ENCODE data around the gene FAM209B. TPM values are rescaled to one million over a fixed set of nuclear protein-coding genes. Genes with fewer than 3 reads are reported as not detected.
A peak's percentile ranks its signal among the peaks of the same experiment; 100 is the strongest.
"Not testable (repeated sequence)": the region's sequence is repeated elsewhere in the genome, so short reads cannot be mapped to it uniquely, and the experiment has no call there.

The FAM209B gene, protein sequence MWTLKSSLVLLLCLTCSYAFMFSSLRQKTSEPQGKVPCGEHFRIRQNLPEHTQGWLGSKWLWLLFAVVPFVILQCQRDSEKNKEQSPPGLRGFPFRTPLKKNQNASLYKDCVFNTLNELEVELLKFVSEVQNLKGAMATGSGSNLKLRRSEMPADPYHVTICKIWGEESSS
- not detected for total RNA-seq
- long read RNA-seq, result 0 reads

DNA sequence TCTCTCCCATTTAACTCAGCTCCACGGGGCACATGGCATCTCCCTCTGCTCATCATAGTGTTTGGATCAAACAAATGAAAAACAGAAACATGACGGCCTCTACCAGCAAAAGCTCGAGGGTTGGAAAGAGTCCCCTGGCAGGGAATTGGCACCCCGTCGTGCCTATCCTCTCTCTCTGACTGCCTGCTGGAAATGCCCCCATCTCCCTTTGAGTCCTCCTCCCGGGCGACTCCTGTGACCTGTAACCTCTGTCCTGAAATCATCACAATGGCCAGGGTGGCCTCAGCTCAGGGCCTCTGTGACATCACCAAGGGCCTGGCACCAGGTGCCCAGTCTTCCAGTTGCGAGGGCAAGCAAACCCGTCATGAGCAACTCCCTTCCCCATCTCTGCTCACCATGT, at the start of gene FAM209B:
Gene FAM209B, plus strand, starts transcription at position 301 of the 400 bp plus-strand sequence. Its CDS starts 96 bp downstream, at position 397.
- intact Hi-C loops (cut with DNase I); DNase-seq (ENCODE audit: low spot score): not testable (repeated sequence)

GRCh38 chr20:56483970-56484369, 49.1 kb upstream of the FAM209B start:
- DNase-seq (ENCODE audit: low spot score), result no peak
- intact Hi-C loops (cut with DNase I), result no loop called here

GRCh38 chr20:56487216-56487615, 45.8 kb upstream of the FAM209B start:
- intact Hi-C loops (cut with DNase I), result no loop called here
- peak; percentile 90 for DNase-seq (ENCODE audit: low spot score)

DNA sequence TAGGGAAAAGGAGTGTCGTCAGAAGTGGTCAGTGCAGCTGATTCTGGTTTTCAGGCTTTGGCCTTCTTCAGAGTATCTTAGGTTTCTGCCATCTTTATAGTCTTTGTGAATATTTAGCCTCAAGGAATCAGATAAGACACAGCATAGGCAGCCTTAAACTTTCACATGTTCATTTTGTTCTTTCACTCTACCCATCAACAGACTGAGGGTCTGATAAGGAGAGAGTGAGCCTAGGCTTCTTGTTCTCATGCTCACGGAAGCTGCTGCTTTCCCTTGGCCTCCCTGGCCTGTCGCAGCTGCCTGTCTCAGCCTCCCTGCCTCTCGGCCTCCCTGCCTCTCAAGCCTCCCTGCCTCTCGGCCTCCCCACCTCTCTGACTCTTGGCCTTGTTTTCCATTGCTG, 44.5 kb upstream of the FAM209B start:
- intact Hi-C loops (cut with DNase I), result no loop called here
- DNase-seq (ENCODE audit: low spot score), result no peak

- intact Hi-C loops (cut with DNase I), result no loop called here
- DNase-seq (ENCODE audit: low spot score), result no peak
Observed at GRCh38 chr20:56501116-56501515, 31.9 kb upstream of the FAM209B start.

DNA sequence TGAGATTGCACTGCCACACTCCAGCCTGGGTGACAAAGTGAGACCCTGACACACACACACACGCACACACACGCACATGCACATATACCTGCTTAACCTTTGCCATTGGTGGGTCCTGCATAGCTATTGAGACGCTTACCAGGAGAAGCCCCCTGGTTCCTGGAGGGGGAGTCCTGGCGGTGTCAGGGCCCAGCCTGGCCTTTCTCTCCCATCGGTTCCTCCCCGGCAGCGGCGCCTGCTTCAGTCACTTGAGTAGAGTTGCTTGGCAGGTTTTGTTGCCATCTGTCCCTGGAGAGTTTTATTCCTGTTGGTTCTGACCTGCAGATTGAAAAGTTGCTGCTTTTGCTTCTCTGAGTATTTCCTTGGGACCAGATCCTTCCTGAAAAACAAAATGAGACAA, 29.1 kb upstream of the FAM209B start:
- no peak for DNase-seq (ENCODE audit: low spot score)
- intact Hi-C loops (cut with DNase I), result no loop called here

DNA sequence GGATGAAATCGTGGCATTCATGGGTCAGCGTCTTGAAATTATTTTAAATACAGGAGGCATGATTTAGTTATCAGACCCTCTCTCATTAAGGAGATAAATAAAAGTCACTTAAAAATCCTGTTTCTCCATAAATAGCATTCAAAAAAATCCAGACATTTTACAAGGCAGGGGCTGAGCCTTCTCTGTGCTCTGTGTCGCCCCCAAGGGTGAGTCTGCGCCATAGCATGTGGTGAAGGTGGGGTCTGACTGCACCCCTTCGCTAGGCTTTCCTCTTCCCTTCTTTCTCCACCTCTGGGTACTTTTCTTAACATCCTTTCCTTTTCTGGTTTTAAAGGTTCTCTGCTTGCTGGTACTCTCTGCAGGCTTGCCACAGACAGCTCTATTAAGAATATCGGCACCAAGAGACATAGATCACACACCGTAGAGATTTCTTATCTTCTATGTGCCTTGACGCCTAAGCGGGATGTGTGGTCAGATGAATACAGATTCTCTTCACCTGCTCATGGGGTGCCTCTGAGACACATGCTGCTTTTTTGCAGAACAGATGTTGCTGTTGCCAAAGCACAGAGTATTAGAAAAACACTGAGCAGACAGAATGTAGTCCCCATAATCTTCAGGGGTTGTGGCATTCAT, 28.6 kb upstream of the FAM209B start:
- intact Hi-C loops (cut with DNase I), result no loop called here
- no peak for DNase-seq (ENCODE audit: low spot score)

DNA sequence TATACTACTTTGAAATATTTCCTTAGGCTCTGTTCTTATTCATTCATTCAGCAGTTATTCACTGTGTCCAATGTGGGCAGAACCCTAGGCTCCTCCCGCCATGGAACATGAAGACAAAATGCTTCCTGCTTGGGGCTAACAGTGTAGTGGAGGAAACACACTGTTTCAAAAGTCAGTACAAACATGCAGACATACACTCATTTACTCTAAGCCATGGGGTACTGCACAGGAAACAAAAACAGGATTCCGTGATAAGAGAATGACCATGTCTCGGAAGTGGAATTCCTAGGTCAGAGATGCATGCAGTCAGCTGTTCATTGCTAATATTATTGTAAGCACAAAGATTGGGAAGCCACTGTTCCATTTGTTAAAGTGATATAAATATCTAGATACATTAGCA, 26.9 kb upstream of the FAM209B start:
- intact Hi-C loops (cut with DNase I), result no loop called here
- DNase-seq (ENCODE audit: low spot score), result no peak

DNA sequence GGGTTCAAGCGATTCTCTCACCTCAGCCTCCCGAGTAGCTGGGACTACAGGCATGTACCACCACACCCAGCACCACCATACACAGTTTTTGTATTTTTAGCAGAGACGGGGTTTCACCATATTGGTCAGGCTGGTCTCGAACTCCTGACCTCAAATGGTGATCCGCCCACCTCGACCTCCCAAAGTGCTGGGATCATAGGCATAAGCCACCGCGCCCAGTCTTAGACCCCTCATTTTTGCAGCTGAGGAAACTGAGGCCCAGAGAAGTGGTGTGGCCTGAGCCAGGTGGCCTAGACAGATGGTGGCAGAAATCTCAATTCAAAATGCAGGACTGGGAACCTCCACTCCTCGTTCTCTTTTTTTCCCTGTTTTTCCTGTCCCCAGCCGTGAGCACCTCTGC, 21.1 kb upstream of the FAM209B start:
- no peak for DNase-seq (ENCODE audit: low spot score)
- intact Hi-C loops (cut with DNase I), result no loop called here

DNA sequence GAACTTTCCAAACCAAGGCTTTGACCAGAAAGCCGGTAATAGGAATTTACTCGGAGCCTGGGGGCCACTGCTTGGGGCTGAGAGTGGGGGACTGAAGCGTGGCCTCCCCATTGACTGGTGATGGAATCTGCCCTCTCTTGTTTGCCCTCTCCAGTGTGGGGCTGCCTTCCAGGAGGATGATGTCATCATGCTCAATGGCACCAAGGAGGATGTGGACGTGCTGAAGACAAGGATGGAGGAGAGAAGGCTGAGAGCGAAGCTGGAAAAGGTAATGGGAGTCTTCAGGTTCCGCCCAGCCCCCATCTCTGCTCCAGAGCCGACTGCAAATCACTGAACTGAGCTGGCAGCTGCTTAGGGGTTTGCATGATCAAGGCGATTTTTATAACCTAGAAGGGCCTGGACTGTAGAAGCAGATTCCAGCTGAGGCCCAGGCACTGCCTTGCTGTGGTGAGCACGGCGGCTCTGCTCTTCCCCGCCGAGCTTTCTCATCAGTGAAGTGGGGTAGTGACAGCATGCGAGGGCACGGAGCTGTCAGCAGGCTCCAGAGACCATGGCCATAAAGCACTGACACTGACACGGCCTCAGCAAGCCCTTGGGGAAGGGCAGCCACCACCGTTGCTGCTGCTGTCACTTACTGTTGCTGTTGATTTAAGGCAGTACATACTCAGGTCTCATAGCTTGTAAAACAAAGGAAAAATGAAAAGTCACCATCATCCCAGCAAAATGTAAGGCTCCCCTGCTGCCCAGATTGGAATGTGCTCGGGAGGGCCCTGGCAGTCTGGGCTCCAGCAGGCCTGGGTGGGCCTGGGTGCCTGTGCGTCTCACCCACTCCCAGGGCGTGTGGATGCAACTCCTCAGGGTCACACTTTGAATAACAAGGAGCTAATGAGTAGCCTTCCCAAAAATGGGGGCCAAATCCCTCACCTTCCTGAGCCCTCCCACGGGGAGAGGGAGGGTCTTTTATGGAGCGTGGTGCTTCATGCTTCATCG, 19.6 kb upstream of the FAM209B start:
- no peak for DNase-seq (ENCODE audit: low spot score)
- intact Hi-C loops (cut with DNase I), result no loop called here

DNA sequence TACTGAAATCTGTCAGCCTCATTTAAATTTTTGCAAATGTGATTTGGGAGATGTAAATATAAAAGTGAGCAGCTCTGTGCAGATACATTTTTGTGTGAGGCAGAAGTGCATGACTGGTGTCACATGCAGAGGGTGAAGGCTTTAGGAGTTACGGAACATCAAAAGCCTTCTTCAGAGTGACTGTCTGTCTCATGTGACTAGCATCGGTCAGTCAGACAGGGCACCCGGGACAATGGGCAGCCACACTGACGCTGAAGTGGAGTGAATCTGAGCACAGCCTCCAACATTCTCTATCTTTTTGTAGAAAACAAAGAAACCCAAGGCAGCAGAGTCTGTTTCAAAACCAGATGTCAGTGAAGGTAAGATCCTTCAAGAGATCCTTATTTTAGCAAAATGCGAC, 16.4 kb upstream of the FAM209B start:
- intact Hi-C loops (cut with DNase I), result no loop called here
- no peak for DNase-seq (ENCODE audit: low spot score)

GRCh38 chr20:56517211-56517610, 15.8 kb upstream of the FAM209B start:
- intact Hi-C loops (cut with DNase I), result no loop called here
- DNase-seq (ENCODE audit: low spot score), result no peak

- no peak for DNase-seq (ENCODE audit: low spot score)
- intact Hi-C loops (cut with DNase I), result no loop called here
Observed at GRCh38 chr20:56517641-56518040, 15.4 kb upstream of the FAM209B start.

DNA sequence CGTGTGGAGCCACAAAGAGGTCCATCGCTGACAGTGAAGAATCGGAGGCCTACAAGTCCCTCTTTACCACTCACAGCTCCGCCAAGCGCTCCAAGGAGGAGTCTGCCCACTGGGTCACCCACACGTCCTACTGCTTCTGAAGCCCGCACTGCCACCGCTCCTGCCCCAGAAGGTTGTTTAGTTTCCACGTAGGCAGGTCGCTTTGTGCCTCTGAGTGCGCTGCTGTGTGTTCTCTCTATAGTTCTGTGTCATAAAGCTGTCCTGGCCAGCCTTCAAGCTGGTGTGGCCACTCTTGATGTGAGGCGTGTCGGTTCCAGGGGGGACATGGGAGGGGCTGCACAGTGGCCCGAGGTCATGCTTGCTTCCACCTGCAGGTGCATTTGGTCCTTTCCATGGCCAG, 14.9 kb upstream of the FAM209B start:
- DNase-seq (ENCODE audit: low spot score), result no peak

DNA sequence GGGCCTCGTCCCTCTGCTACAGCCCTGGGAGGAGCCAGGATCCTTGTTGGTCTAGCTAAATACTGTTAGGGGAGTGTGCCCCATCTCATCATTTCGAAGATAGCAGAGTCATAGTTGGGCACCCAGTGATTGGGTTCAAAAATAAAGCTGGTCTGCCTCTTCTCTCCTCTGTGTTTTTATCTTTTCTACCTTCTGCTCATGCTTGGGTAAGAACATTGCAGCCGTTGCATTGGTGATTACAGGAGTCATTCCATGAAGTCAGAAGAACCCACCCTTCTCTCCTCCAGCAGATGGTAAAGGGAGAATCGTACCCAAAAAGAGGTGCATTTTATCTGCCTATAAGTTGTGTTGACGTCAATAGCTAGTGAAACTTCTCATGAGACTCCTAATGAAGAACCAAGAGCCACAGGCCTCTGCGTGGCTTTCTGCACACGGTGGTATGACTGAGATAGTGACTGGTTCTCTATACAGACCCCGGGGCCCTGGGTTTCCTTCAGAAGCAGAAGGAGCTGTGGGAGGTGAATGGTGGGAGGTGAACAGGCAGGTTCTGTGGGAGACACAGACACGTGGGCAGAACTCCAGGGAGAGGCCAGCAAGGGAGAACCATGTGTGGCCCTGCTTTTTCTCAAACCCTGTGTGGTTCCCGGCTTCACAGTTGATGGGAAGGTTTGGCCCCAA, 14.2 kb upstream of the FAM209B start:
- intact Hi-C loops (cut with DNase I), result no loop called here
- no peak for DNase-seq (ENCODE audit: low spot score)

More for the DNA sequence above, 14.9 kb upstream of the FAM209B start:
- intact Hi-C loops (cut with DNase I), result no loop called here

DNA sequence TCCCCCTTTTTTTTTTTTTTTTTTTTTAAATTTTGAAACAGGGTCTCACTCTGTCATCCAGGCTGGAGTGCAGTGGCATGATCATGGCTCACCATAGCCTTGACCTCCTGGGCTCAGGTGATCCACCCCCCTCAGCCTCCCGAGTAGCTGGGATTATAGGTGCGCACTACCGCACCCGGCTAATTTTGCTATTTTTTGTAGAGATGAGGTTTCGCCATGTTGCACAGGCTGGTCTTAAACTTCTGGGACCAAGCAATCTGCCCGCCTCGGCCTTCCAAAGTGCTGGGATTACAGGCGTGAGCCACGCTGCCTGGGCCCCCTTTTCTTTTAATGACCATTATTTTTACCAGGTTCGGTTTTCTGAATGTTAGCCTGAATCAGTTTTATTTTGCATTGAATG, 13.5 kb upstream of the FAM209B start:
- intact Hi-C loops (cut with DNase I), result no loop called here
- no peak for DNase-seq (ENCODE audit: low spot score)

- intact Hi-C loops (cut with DNase I), result no loop called here
- DNase-seq (ENCODE audit: low spot score), result no peak
Observed at GRCh38 chr20:56520180-56520579, 12.9 kb upstream of the FAM209B start.

- intact Hi-C loops (cut with DNase I); DNase-seq (ENCODE audit: low spot score): not testable (repeated sequence)
Observed at GRCh38 chr20:56520746-56521354, 12.2 kb upstream of the FAM209B start.

GRCh38 chr20:56522311-56522710, 10.7 kb upstream of the FAM209B start:
- intact Hi-C loops (cut with DNase I), result no loop called here
- DNase-seq (ENCODE audit: low spot score), result no peak

GRCh38 chr20:56524444-56524843, 8.6 kb upstream of the FAM209B start, which contains the start of gene FAM209A:
Gene FAM209A, plus strand, starts transcription at chr20:56524744. Its CDS starts 65 bp downstream, at chr20:56524809.
- DNase-seq (ENCODE audit: low spot score); intact Hi-C loops (cut with DNase I): not testable (repeated sequence)
